BLaER1 treated with 17β-estradiol and CSF1 and Interleukin-3, amounts not matched to agents 10 nM and 100 nM (cell line): ENCODE data around the gene CNOT6L.
A peak's percentile ranks its signal among the peaks of the same experiment; 100 is the strongest.
"Not testable (repeated sequence)": the region's sequence is repeated elsewhere in the genome, so short reads cannot be mapped to it uniquely, and the experiment has no call there.

ENCODE experiments used
- H3K27ac ChIP-seq, 11 experiments: shearing (Covaris generic); formaldehyde crosslinking; 2 replicates each; pipeline ENCODE4 v1.8.1; 2022
- H3K27me3 ChIP-seq, 11 experiments: shearing (Covaris generic); formaldehyde crosslinking; 2 replicates each; pipeline ENCODE4 v1.8.1; 2022
- H3K36me3 ChIP-seq, 11 experiments: shearing (Covaris generic); formaldehyde crosslinking; 2 replicates each; pipeline ENCODE4 v1.8.1; 2022
- H3K4me1 ChIP-seq, 10 experiments: shearing (Covaris generic); formaldehyde crosslinking; 2 replicates each; pipeline ENCODE4 v1.8.1; 2022
- H3K4me2 ChIP-seq, 11 experiments: shearing (Covaris generic); formaldehyde crosslinking; 2 replicates each; pipeline ENCODE4 v1.8.1; 2022
- H3K4me3 ChIP-seq, 10 experiments: shearing (Covaris generic); formaldehyde crosslinking; 2 replicates each; pipeline ENCODE4 v1.8.1; 2022
- H3K9ac ChIP-seq, 11 experiments: shearing (Covaris generic); formaldehyde crosslinking; 2 replicates each; pipeline ENCODE4 v1.8.1; 2022
- H3K9me3 ChIP-seq, 11 experiments: shearing (Covaris generic); formaldehyde crosslinking; replicated peaks in 1 of 11; 2 replicates each; pipeline ENCODE4 v1.8.1; 2022
- H4K20me1 ChIP-seq, 11 experiments: shearing (Covaris generic); formaldehyde crosslinking; 2 replicates each; pipeline ENCODE4 v1.8.1; 2022
- Cebpa-rat ChIP-seq, 11 experiments: shearing (Covaris generic); IDR thresholded peaks; 2 replicates each; pipeline ENCODE4 v1.8.1; 2022

CNOT6L gene

DNA sequence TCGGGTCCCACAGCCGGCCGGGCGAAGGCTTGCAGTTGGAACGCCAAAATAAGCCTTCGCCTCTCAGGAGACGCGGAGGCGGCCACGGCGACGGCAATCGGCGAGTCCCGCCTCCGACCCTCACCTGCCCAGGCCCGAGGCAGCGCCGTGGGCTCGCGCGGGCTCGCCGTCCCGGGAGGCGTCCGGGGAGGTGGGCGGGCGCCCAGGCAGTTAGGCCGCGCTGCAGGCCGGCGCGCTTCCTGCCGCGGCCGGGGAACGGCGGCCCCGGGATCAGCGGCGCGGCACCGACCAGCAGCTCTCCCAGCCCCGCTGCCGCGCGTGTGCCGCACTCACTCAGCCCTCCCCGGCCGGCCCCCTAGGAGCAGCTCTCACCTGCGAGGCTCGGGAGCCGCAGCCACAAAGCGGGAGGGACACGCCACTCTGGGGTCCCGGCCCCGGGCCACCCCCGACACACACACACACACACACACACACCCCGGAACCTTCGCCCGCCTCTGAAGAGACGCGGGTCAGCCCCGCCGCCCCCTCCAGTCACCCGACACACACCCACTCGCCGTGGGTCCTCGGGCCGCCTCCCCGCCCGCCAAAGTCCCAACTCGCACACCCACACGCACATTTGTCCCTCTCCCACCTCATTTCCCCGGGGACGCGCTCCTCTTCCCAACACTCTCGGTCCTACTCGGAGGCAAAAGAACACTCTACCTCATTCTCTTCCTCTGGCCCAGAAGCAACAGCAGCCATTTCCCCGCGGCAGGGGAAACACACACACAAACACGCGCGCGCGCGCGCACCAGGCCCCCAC lies at the start of gene CNOT6L:
TSS of gene CNOT6L (minus strand) at position 767 of the 802 bp plus-strand sequence. CDS start at position 707, 60 bp downstream.
- Histone ChIP-seq H3K9me3 (no peaks in the 10 kb centered on the region), H3K4me1 (peaks cover 29 to 50% (median 39%) of the 10 kb centered on the region in 10 experiments), H3K27ac (peak within 1 kb of the TSS; percentile 89 to 96 (median 93)), H3K4me3 (peak within 1 kb of the TSS; percentile 78 to 95 (median 90)), H3K9ac (peak within 1 kb of the TSS; percentile 93 to 97 (median 95)), H3K4me2 (peak within 1 kb of the TSS; percentile 74 to 95 (median 87)), H3K27me3 (no peaks in the 10 kb centered on the region), H4K20me1 (peaks cover 13 to 44% (median 31%) of the 10 kb centered on the region in 11 experiments; a peak in 18 of 22 replicates), H3K36me3 (no peaks in the 10 kb centered on the region)
- TF ChIP-seq Cebpa-rat (IDR thresholded peaks at IDR 0.05): no peak

DNA sequence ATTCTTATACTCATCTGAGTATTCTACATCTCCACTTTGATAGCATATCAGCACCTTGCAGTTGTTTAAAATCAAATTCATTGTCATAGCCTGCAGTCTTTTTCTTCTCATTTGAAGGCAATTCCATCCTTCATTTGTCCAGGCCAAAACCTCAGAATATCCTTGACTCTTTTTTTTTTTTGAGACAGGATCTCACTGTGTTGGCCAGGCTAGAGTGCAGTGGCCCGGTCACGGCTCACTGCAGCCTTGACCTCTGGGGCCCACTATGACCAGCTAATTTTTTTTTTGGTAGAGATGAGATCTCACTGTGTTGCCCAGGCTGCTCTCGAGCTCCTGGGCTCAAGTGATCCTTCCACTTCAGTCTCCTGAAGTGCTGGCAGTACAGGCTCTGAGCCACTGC lies 46.1 kb upstream of the CNOT6L start:
- H3K27me3 ChIP-seq: no peaks in the 10 kb centered on the region
- no peak overlapping the region for H3K4me3 ChIP-seq
- H3K9me3 ChIP-seq: no peaks in the 10 kb centered on the region
- peaks cover 25 to 42% (median 32%) of the 10 kb centered on the region in 10 experiments for H3K4me1 ChIP-seq
- peak overlapping the region in 2 of 11 experiments; percentile 78 to 92; a peak in 2 of 22 replicates for H3K4me2 ChIP-seq
- peaks cover 0 to 45% (median 13%) of the 10 kb centered on the region in 11 experiments; a peak in 14 of 22 replicates for H4K20me1 ChIP-seq
- TF ChIP-seq Cebpa-rat (IDR thresholded peaks at IDR 0.05): no peak
- H3K36me3 ChIP-seq: peaks cover 20 to 57% (median 33%) of the 10 kb centered on the region in 11 experiments; a peak in 21 of 22 replicates
- no peak overlapping the region for H3K9ac ChIP-seq
- no peak overlapping the region for H3K27ac ChIP-seq

DNA sequence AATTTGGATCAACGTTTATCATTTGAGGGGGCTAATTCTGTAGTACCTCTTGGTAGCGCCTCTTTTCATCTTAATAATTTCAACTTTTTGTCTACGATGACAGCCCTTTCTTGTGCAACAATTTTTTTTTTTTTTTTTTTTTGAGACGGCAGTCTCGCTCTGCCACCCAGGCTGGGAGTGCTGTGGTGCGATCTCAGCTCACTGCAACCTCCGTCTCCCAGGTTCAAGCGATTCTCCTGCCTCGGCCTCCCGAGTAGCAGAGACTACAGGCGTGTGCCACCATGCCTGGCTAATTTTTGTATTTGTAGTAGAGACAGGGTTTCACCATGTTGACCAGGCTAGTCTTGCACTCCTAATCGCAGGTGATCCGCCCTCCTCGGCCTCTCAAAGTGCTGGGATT lies 44.2 kb upstream of the CNOT6L start:
- H3K4me3 ChIP-seq: peak overlapping the region; percentile 74 to 87 (median 80)
- not testable (repeated sequence) for H3K27me3 ChIP-seq, H3K9me3 ChIP-seq
- H3K4me1 ChIP-seq: peaks cover 31 to 45% (median 33%) of the 10 kb centered on the region in 10 experiments
- H3K4me2 ChIP-seq: peak overlapping the region; percentile 78 to 98 (median 92)
- peaks cover 10 to 40% (median 25%) of the 10 kb centered on the region in 11 experiments; a peak in 18 of 22 replicates for H3K36me3 ChIP-seq
- H3K9ac ChIP-seq: peak overlapping the region; percentile 86 to 98 (median 94)
- H3K27ac ChIP-seq: peak overlapping the region; percentile 92 to 99 (median 97); a peak in 20 of 22 replicates
- H4K20me1 ChIP-seq: peaks cover 0 to 26% (median 3%) of the 10 kb centered on the region in 11 experiments; a peak in 10 of 22 replicates

DNA sequence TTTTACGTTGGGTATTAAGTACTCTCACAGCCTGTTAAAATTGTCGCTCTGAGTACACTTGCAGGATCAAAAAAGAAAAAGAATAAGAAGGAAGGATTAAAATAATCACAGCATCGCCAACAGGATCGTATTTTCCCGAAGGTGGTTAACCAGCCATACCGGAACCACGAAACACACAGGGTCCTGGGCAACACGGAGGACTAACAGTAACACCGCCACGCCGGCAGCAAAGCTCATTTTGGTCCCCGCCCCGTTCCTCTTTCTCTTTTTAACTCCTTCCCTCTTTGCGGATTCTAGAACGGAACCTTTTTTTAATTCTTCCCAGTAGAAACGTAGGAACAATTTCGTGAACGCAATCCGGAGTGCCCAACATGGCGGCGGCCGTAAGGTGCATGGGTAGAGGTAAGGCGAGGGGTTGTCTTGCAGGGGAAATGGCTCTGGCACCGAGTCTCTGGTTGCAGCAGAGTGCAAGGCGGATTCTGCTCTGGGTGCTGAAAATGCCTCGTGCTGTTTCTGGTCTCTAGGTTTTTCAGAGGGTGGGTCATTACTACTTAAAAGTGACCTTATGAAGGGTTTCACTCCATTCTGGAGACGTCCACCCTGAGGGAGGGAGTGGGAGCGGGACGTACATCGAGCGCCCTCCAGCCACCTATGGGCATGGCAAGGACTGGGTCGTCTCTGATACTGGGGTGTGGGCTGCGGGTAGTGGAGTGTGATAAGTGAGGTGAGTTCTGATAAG lies 43.5 kb upstream of the CNOT6L start, which contains the start of gene MRPL1:
TSS of gene MRPL1 (plus strand) at position 353 of the 739 bp plus-strand sequence. CDS start at position 372, 19 bp downstream.
- peak within 1 kb of the TSS; percentile 86 to 98 (median 94) for H3K9ac ChIP-seq
- H3K27ac ChIP-seq: peak within 1 kb of the TSS; percentile 92 to 99 (median 97)
- TF ChIP-seq Cebpa-rat (IDR thresholded peaks at IDR 0.05): no peak
- H3K36me3 ChIP-seq: peaks cover 6 to 33% (median 22%) of the 10 kb centered on the region in 11 experiments; a peak in 16 of 22 replicates
- peaks cover 32 to 52% (median 36%) of the 10 kb centered on the region in 10 experiments for H3K4me1 ChIP-seq
- peak within 1 kb of the TSS; percentile 74 to 87 (median 80) for H3K4me3 ChIP-seq
- no peaks in the 10 kb centered on the region for H3K27me3 ChIP-seq
- H3K9me3 ChIP-seq: no peaks in the 10 kb centered on the region
- peaks cover 0 to 19% (median 0%) of the 10 kb centered on the region in 11 experiments; a peak in 8 of 22 replicates for H4K20me1 ChIP-seq
- peak within 1 kb of the TSS; percentile 78 to 98 (median 92) for H3K4me2 ChIP-seq

DNA sequence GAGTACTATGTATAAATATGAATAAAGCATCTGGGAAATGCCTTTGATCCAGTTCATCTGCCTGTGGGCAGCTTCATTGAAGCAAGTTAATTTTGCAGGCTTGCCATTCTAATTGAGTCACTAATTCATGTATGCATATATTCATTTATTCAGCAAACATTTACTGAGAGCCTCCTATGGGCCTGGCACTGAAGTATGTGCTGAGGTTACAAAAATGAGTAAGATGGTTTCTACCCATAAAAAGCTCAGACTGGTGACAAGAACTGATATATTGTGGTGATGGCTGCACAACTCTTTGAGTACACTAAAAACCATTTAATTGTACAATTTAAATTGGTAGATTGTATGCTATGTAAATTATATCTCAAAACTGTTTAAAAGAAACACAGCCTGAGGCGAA lies 42.3 kb upstream of the CNOT6L start:
- H3K27ac ChIP-seq: peak overlapping the region; percentile 92 to 99 (median 97)
- H3K4me3 ChIP-seq: peak overlapping the region; percentile 74 to 87 (median 80)
- H3K4me2 ChIP-seq: peak overlapping the region; percentile 64 to 84 (median 76)
- peaks cover 0 to 21% (median 12%) of the 10 kb centered on the region in 11 experiments; a peak in 12 of 22 replicates for H3K36me3 ChIP-seq
- H3K9ac ChIP-seq: peak overlapping the region; percentile 86 to 98 (median 94)
- H3K27me3 ChIP-seq: no peaks in the 10 kb centered on the region
- H4K20me1 ChIP-seq: peaks cover 0 to 13% (median 0%) of the 10 kb centered on the region in 11 experiments; a peak in 8 of 22 replicates
- no peaks in the 10 kb centered on the region for H3K9me3 ChIP-seq
- no peak for TF ChIP-seq Cebpa-rat (IDR thresholded peaks at IDR 0.05)
- H3K4me1 ChIP-seq: peaks cover 43 to 64% (median 48%) of the 10 kb centered on the region in 10 experiments

DNA sequence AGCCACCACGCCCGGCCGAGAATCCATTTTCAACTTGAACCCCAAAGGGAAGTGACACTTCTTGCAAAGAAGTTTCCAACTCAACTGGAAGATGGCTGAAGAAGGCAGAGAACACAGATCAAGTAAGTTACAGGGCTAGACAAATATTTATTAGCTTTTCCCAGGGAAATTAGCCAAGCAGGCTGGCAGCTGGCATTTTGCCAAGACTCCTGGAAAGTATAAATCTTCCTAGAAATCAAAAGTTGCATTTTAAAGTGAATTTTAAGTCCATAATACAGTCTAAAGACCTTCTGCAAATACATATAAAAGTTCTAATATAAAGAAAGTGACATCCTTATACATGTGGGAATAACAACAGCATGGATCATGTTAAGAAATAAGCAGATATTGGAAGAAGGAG lies 40.1 kb upstream of the CNOT6L start:
- Histone ChIP-seq H3K9ac (no peak overlapping the region), H3K36me3 (no peaks in the 10 kb centered on the region), H4K20me1 (no peaks in the 10 kb centered on the region), H3K27ac (no peak overlapping the region; a peak in 1 of 22 replicates), H3K9me3 (no peaks in the 10 kb centered on the region), H3K27me3 (no peaks in the 10 kb centered on the region), H3K4me2 (no peak overlapping the region), H3K4me3 (no peak overlapping the region), H3K4me1 (peaks cover 51 to 72% (median 56%) of the 10 kb centered on the region in 10 experiments)
- no peak for TF ChIP-seq Cebpa-rat (IDR thresholded peaks at IDR 0.05)

DNA sequence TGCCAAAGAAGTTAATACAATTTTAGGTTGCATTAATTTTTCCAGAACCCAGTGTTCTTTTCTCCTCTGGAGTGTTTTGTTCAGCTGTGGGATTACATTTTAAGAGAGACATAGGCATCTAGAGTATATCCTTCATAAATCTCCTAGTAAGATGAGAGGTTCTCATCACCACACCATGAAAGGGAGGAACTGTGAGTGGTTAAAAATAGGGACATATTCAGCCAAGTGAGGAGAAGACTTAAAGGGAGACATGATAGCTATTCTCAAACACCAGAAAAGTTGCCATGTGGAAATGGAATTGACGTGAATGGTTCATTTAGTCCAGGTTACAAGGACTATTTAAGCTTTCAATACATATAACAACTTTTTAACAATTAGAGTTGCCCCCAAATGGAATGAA lies 37.0 kb upstream of the CNOT6L start:
- Histone ChIP-seq H3K27me3 (no peaks in the 10 kb centered on the region), H3K9me3 (no peaks in the 10 kb centered on the region), H3K36me3 (no peaks in the 10 kb centered on the region), H3K4me3 (no peak overlapping the region), H4K20me1 (no peaks in the 10 kb centered on the region), H3K4me2 (peak overlapping the region; percentile 53 to 91 (median 84); a peak in 21 of 22 replicates), H3K9ac (no peak overlapping the region; a peak in 1 of 22 replicates), H3K4me1 (peaks cover 53 to 75% (median 57%) of the 10 kb centered on the region in 10 experiments), H3K27ac (peak overlapping the region in 6 of 11 experiments; percentile 38 to 73 (median 58); a peak in 10 of 22 replicates)
- TF ChIP-seq Cebpa-rat (IDR thresholded peaks at IDR 0.05): no peak

DNA sequence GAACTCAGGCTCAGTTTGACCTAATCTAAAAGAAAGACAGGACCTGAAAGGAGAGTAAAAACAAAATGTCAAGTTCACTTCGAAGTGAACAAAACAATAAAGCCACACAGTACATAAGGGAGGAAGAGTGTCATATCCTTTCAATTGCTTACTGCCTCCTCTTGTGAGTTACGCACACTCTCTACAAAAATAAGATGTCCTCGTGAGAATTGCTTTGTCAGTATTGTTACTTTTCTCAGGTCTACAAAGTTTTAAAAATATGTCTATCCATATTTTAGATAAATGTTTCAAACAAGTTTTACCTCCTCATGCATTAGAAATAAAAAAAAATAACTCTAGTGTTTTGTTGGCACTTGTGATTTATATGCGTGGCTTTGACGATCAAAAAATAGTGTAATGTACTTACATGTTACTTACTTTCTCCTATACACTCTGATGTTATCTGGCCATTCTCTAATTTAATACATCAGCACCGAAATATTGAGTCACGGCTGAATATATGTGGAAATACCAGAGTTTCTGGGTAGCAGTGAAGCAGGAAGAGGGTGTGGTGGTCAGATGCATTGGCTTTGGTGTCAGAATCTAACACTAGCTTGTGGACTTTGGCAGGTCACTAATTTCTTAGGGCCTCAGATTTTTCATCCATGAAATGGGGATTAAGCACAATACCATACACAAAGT lies 35.4 kb upstream of the CNOT6L start:
- H3K4me2 ChIP-seq: peak overlapping the region; percentile 21 to 65 (median 43); a peak in 21 of 22 replicates
- no peak overlapping the region for H3K4me3 ChIP-seq
- H3K9ac ChIP-seq: peak overlapping the region in 1 of 11 experiments; percentile 31; a peak in 1 of 22 replicates
- H3K4me1 ChIP-seq: peaks cover 45 to 69% (median 50%) of the 10 kb centered on the region in 10 experiments
- H3K27me3 ChIP-seq: no peaks in the 10 kb centered on the region
- H3K36me3 ChIP-seq: no peaks in the 10 kb centered on the region
- no peaks in the 10 kb centered on the region for H3K9me3 ChIP-seq
- H3K27ac ChIP-seq: peak overlapping the region in 5 of 11 experiments; percentile 12 to 64 (median 56); a peak in 9 of 22 replicates
- TF ChIP-seq Cebpa-rat (IDR thresholded peaks at IDR 0.05): no peak
- H4K20me1 ChIP-seq: no peaks in the 10 kb centered on the region
